ENCODE data around the gene DTX3.

DNA sequence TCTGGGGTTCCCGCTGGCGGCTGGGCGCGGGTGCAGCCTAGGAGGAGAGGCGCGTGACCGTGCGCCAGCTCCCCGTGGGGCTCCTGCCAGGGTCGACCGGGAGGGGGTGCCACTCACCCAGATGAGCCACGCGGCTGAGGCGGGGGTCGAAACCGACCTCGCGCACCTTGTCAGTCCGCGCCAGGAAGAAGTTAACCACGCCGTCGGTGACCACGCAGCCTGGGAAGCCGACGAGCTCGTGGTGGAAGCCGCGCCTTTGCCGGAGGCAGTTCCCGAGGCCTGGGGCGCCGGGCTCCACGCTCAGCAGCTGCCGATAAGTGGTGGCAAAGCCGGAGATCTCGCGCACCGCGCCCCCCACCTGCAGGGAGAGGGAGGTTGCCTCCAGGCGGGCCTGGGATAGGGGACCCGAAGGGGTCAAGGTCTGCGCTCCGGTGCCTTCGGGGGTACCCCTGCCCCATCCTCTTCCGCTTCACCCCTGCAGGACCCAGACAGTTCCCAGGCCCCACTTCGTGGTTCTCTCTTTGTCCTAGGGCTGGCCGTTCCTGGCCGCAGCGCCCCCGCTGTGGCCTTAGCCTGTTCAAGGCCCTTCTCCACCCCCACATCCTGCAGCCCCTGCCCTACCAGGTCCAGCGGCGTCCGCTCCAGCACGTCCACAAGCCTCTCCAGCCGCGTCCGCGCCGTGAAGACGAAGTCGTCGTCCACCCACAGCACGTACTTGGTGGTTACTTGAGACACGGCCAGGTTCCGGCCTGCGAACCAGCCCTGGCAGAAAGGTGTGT is 23.1 kb downstream of the DTX3 start:
- TF ChIP-seq RAD21 (IDR thresholded peaks at IDR 0.05; ENCODE audit: low read depth) (no peak), CTCF (IDR thresholded peaks at IDR 0.05 in 2 of 3, conservative IDR thresholded peaks at IDR 0.05 in 1 of 3; ENCODE audit: borderline replicate concordance in 1 of 3, insufficient read depth in 1 of 3, low read depth in 2 of 3, low read length in 2 of 3) (no peak)

Data from HCT116 (cell line).